Neutrophil (primary cell): ENCODE measurements around the gene RNF144A.

Source experiments
- H3K27ac ChIP-seq: fragments of 200-600 bp; sonication (generic); 2 replicates; pipeline ENCODE4 v1.5.1; 2016; ENCODE audit warnings: mild to moderate bottlenecking, moderate library complexity
- H3K27me3 ChIP-seq: fragments of 200-600 bp; sonication (generic); 2 replicates; pipeline ENCODE4 v1.6.0; 2016; ENCODE audit warnings: mild to moderate bottlenecking
- H3K36me3 ChIP-seq: fragments of 200-600 bp; sonication (generic); 2 replicates; pipeline ENCODE4 v1.5.1; 2017
- H3K4me1 ChIP-seq, 2 experiments: fragments of 200-600 bp in 1 of 2; sonication (generic) in 1 of 2; 1 replicate in 1 of 2; 2 replicates in 1 of 2; pipeline versions ENCODE4 v1.5.1 to v1.6.1; 2013 to 2016; ENCODE audit warnings: low read depth in 1 of 2, low read length in 1 of 2, mild to moderate bottlenecking in 1 of 2, moderate library complexity in 1 of 2; ENCODE audit not compliant: control insufficient read depth in 1 of 2, insufficient read depth in 1 of 2
- H3K4me3 ChIP-seq, 2 experiments: fragments of 200-600 bp in 1 of 2; sonication (generic) in 1 of 2; 1 replicate in 1 of 2; 2 replicates in 1 of 2; pipeline ENCODE4 v1.5.1; 2013 to 2016; ENCODE audit warnings: low read depth in 1 of 2, low read length in 1 of 2, mild to moderate bottlenecking in 1 of 2, moderate library complexity in 1 of 2
- H3K9me3 ChIP-seq: fragments of 200-600 bp; sonication (generic); 2 replicates; pipeline ENCODE4 v1.5.1; 2016
- CTCF ChIP-seq: fragments of 200-600 bp; sonication (generic); IDR thresholded peaks from 2 replicates; pipeline ENCODE4 v1.5.1; 2016; ENCODE audit warnings: antibody characterized with exemption

The RNF144A gene

GRCh38 chr2:7012141-7012764 is 95.0 kb downstream of the RNF144A start:
- Histone ChIP-seq H3K27ac (no peak overlapping the region), H3K4me1 (peaks cover 43 to 56% of the 10 kb centered on the region in 2 experiments), H3K9me3 (no peaks in the 10 kb centered on the region), H3K36me3 (no peaks in the 10 kb centered on the region), H3K27me3 (no peaks in the 10 kb centered on the region), H3K4me3 (no peak overlapping the region)
- TF ChIP-seq CTCF = no peak

- H3K36me3 ChIP-seq = peaks cover 6% of the 10 kb centered on the region
- TF ChIP-seq CTCF = no peak
- no peak overlapping the region for H3K4me3 ChIP-seq
- peak overlapping the region; percentile 69 for H3K27ac ChIP-seq
- peaks cover 29 to 43% of the 10 kb centered on the region in 2 experiments for H3K4me1 ChIP-seq
- H3K9me3 ChIP-seq = no peaks in the 10 kb centered on the region
- H3K27me3 ChIP-seq = no peaks in the 10 kb centered on the region
These were observed 96.4 kb downstream of the RNF144A start for GRCh38 chr2:7013471-7014160.

- Histone ChIP-seq H3K27me3 (no peaks in the 10 kb centered on the region), H3K9me3 (no peaks in the 10 kb centered on the region), H3K36me3 (peaks cover 11% of the 10 kb centered on the region), H3K4me3 (no peak overlapping the region), H3K4me1 (peaks cover 27 to 37% of the 10 kb centered on the region in 2 experiments), H3K27ac (peak overlapping the region; percentile 69)
- TF ChIP-seq CTCF = peak; percentile 32
These were observed 97.0 kb downstream of the RNF144A start for GRCh38 chr2:7014174-7014640.

GRCh38 chr2:7015007-7015950 is 98.1 kb downstream of the RNF144A start:
- peaks cover 18 to 28% of the 10 kb centered on the region in 2 experiments for H3K4me1 ChIP-seq
- no peaks in the 10 kb centered on the region for H3K9me3 ChIP-seq
- H3K36me3 ChIP-seq = peaks cover 22% of the 10 kb centered on the region
- H3K4me3 ChIP-seq = no peak overlapping the region
- H3K27me3 ChIP-seq = no peaks in the 10 kb centered on the region
- no peak for TF ChIP-seq CTCF
- peak overlapping the region; percentile 69 for H3K27ac ChIP-seq

GRCh38 chr2:7016148-7016547 is 98.9 kb downstream of the RNF144A start:
- Histone ChIP-seq H3K36me3 (peaks cover 30% of the 10 kb centered on the region), H3K27me3 (no peaks in the 10 kb centered on the region), H3K4me1 (peaks cover 11 to 20% of the 10 kb centered on the region in 2 experiments), H3K4me3 (no peak overlapping the region), H3K9me3 (no peaks in the 10 kb centered on the region), H3K27ac (no peak overlapping the region)
- TF ChIP-seq CTCF = no peak
